Ramos (cell line): Measurements from ENCODE around the gene STAT1.
"Not testable (repeated sequence)": the region's sequence is repeated elsewhere in the genome, so short reads cannot be mapped to it uniquely, and the experiment has no call there.

Experiments used
- in situ Hi-C: fragments of 300-500 bp; cut with MboI; formaldehyde crosslinking; loops from one replicate; pipeline ENCODE4 v1.14.3; 2022; ENCODE audit warnings: low sequenced_read_pairs; ENCODE audit not compliant: unreplicated experiment

Gene STAT1

DNA sequence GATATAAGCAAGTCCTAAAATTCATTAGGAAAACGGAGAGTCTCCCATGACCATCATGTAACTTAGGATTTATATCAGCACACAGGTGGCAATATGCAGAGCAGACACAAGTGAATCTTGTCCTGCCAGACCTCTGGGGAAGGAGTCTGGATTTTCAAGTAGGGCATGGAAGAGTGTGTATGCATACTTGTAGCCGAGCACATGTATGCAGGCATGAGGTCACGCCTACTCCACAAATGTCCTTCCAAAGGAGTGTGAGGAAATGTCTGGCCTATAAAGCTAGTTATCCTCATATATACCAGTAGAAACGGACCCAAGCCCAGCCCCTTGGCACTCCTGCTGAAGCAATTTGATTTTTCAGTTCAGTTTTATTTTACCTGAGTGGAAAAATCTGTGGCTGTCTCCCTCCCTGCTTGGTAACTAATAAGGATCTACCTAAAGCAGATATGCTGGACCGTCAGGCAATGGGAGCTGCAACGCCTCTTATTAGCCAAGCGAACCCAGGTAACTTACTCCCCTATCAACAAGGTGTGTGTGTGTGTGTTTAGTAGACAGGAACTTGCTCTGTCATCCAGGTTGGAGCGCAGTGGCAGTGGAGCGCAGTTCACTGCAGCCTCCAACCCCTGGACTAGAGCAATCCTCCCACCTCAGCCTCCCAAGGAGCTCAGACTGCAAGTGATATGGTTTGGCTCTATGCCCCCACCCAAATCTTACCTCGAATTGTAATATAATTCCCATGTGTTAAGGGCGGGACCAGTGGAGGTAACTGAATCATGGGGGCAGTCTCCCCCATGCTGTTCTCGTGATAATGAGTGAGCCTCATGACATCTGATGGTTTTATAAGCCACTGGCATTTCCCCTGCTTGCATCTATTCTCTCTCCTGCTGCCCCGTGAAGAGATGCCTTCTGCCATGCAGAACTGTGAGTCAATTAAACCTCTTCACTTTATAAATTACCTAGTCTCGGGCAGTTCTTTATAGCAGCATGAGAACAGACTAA is 2.8 kb downstream of the STAT1 start:
- in situ Hi-C loops = no loop called here

GRCh38 chr2:191009541-191010374 is 4.2 kb downstream of the STAT1 start:
- in situ Hi-C loops = no loop called here

GRCh38 chr2:191008286-191008685 is 5.7 kb downstream of the STAT1 start:
- in situ Hi-C loops = no loop called here

GRCh38 chr2:191006997-191007783 is 6.8 kb downstream of the STAT1 start:
- in situ Hi-C loops = no loop called here

- in situ Hi-C loops = no loop called here
These were observed 7.7 kb downstream of the STAT1 start for GRCh38 chr2:191006297-191006696.

DNA sequence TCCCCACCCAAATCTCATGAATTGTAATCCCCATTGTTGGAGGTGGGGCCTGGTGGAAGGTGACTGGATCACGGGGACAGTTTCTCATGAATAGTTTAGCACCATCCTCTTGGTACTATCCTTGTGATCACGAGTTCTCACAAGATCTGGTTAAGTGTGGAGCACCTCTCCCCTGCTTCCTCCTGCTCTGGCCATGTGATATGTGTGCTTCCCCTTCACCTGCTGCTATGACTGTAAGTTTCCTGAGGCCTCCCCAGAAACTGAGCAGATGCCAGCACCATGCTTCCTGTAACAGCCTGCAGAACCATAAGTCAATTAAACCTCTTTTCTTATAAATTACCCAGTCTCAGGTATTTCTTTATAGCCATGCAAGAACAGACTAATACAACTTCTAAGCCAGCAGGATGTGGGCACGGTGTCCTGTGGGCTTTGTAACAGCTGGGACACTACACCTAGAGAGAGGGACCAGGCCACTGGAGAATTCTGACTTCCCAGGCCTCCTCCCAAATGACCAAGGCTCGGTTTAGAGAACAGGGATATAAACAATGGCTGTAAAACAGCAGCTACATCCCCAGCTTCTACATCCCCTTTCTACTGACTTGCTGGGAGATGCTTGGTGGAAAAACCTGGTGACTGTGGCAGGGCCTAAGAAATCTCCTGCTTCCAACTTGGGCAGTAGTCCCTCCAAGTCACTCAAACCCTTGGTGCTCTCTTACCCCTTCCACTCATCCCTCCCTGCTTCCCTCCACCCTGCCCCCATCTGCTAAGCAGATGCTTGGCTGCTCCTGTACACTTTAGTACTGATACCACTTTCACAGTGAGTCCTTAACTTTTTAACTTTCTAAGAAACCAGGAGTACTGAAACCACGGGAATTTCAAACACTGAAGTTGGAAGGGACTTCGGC is 10.3 kb downstream of the STAT1 start:
- in situ Hi-C loops = no loop called here

DNA sequence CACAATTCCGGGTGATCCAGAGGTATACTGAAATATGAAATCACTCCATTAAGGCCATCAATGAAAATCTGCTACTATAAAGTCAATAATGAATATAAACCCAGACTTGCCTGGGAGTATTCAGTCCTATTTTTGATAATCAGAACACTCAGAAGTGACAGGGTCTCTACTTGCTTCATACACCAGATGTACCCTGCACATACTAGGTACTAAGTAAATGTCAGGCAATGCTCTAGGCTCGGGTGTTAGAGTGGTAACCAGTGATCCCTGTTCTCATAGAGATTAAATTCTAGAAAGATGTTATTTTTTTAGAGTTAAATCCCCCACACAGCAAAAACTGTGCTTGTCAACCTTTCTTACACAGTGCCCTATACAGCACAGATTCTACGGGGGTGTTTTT is 12.3 kb downstream of the STAT1 start:
- in situ Hi-C loops = no loop called here

- in situ Hi-C loops = no loop called here
These were observed 12.9 kb downstream of the STAT1 start for GRCh38 chr2:191001032-191001431.

DNA sequence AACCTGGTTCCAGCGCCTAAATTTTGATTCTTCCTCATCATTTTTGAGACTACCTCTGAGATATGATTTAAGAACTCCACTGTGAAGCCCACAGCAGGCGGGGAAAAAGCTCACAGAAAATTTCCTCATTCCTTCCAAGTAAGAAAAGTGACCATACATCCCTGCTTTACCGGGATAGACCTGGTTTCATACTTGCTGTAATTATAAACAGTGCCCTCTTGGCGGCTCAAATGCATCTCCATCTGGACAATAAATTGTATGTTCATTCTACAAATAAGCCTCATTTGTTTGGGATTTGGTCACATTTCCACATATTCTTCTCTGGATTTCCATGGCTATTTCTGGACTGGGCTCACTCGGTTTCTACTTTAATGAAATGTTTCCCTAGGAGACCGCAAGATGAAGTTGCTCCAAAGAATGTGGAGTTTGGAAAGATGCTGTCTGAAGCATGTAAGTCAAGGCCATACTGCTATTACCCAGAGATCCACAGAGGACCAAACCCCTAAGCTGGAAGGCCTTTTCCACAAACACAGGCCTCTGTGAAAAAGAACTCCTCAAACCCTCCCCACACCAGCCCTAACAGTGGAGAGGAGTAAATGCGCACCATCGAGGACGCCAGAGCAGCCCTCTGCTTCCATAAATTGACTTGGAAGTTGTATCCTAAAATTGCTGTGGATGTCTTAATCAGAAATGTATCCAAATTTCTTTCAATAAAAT is 13.9 kb downstream of the STAT1 start:
- in situ Hi-C loops = no loop called here

GRCh38 chr2:190999058-190999457 is 14.9 kb downstream of the STAT1 start:
- in situ Hi-C loops = no loop called here

DNA sequence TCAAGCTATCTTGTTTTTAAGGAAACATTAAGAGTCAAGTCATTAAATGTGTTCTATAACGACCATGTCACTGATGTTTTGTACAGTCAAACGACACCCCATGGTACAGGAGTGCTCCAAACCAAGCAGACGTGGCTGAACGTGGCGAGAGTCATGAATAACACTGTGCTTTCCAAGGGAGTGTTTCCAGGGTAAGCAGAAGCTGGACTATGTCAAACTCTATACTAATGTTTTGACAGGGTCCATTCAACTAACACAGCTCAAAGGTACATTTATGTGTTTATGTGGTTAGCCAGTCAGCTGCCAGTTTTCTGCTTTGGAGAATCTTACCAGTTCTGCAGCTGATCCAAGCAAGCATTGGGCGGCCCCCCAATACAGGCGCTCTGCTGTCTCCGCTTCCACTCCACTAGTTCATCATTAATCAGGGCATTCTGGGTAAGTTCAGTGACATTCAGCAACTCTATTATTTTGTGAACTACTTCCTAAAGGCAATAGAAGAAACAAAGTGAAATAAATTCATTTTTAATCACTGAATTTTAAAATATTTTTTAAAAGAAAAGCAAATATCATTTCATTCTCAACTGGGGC is 16.4 kb downstream of the STAT1 start:
- in situ Hi-C loops = no loop called here

GRCh38 chr2:190996947-190997346 is 17.0 kb downstream of the STAT1 start:
- in situ Hi-C loops = no loop called here

GRCh38 chr2:190996338-190996946 is 17.5 kb downstream of the STAT1 start:
- in situ Hi-C loops = no loop called here

DNA sequence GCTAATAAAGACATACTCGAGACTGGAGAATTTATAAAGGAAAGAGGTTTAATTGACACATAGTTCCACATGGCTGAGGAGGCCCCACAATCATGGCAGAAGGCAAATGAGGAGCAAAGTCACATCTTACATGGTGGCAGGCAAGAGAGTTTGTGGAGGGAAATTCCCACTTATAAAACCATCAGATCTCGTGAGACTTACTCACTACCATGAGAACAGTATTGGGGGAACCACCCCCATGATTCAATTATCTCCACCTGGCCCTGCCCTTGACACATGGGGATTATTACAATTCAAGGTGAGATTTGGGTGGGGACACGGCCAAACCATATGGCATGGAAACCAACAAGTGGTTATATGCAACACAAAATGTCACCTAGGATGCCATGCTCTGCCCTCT is 18.7 kb downstream of the STAT1 start:
- in situ Hi-C loops = not testable (repeated sequence)

DNA sequence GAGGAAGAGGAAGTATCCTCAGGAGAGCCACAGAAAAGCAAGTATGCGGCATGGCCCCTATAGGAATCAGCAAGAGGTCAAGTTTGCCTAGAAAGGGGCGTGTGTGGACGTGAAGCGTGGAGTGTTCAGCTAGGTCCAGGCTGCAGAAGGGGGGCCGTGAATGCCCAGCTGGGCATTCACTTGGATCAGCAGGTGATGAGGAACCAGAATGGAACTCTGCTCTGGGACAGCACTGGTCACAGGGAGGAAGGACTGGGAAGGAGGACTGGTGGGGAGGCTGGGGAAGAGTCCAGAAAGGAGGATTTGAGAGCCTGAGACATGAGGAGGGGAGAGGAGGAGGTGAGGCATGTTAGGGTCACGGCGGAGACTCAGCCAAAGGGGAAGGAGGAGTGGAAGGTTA is 19.8 kb downstream of the STAT1 start:
- in situ Hi-C loops = no loop called here

- in situ Hi-C loops = no loop called here
These were observed 20.7 kb downstream of the STAT1 start for GRCh38 chr2:190993292-190993643.

DNA sequence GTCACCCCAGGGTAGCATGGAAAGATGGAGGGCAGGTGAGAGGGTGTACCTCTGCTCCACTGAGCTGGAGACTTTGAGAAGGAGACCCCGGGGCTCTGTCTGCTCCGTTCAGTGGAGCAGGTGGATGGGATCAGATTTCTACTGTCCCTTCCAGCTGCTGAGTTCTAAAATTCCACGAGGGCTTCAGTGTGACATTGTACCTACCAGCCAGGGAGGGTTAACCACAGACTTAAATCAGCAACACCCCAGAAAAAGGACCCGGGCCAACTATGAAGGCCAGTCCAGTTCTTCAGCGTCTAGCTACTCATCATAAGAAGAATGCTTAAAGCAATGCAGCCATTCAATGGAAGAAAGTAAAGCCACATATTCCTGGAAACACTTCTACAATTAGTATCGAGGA is 23.8 kb downstream of the STAT1 start:
- in situ Hi-C loops = no loop called here

GRCh38 chr2:190988910-190989309 is 25.1 kb downstream of the STAT1 start:
- in situ Hi-C loops = no loop called here
